ENCODE measurements around the gene UBTD2. TPM values are rescaled to one million over a fixed set of nuclear protein-coding genes. Genes with fewer than 3 reads are reported as not detected.

Gene UBTD2
- total and polyA plus RNA-seq, 2 donors (not counting 1 experiment from before 2014, with no cell fraction given): 1.4 to 9.2 TPM

DNA sequence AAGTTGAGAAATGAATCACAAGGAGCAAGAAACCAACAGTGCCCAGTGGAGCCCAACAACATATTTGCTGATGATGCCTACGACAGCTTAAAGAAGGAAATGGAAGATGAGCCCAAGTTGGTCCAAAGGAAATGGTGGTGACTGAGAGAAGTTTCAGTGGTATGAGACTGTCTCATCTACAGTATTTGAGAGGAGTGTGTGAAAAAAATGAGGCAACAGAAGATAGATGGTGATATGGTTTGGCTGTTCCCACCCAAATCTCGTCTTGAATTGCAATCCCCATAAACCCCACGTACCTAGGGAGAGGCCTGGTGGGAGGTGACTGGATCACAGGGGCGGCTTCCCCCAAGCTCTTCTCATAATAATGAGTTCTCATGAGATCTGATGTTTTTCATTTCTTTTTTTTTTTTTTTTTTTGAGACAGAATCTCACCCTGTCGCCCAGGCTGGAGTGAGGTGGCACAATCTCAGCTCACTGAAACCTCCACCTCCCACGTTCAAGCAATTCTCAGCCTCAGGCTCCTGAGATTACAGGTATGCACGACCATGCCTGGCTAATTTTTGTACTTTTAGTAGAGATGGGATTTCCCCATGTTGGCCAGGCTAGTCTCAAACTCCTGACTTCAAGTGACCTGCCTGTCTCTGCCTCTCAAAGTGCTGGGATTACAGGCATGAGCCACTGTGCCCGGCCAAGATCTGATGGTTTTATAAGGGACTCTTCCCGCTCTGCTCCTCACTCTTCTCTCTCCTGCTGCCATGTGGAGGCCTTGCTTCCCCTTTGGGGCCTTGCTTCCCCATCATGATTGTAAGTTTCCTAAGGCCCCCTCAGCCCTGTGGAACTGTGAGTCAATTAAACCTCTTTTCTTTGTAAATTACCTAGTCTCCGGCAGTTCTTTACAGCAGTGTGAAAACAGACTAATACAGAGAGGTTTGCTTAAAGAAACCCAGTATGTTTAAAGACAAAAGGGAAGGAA is 59.4 kb downstream of the UBTD2 start:
- intact Hi-C loops (cut with micrococcal nuclease): no loop called here
- DNase-seq (no peak), ATAC-seq (ENCODE audit: low read depth) (no peak)
- H3K79me2 ChIP-seq (ENCODE audit: control insufficient read depth, insufficient read depth, low read length): no peaks in the 10 kb centered on the region
- TF ChIP-seq EZH2 (IDR thresholded peaks at IDR 0.05; ENCODE audit: borderline replicate concordance, insufficient read depth, low read depth, low read length, poor library complexity, severe bottlenecking): no peak
- TF ChIP-seq, protein P1, sequence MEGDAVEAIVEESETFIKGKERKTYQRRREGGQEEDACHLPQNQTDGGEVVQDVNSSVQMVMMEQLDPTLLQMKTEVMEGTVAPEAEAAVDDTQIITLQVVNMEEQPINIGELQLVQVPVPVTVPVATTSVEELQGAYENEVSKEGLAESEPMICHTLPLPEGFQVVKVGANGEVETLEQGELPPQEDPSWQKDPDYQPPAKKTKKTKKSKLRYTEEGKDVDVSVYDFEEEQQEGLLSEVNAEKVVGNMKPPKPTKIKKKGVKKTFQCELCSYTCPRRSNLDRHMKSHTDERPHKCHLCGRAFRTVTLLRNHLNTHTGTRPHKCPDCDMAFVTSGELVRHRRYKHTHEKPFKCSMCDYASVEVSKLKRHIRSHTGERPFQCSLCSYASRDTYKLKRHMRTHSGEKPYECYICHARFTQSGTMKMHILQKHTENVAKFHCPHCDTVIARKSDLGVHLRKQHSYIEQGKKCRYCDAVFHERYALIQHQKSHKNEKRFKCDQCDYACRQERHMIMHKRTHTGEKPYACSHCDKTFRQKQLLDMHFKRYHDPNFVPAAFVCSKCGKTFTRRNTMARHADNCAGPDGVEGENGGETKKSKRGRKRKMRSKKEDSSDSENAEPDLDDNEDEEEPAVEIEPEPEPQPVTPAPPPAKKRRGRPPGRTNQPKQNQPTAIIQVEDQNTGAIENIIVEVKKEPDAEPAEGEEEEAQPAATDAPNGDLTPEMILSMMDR (IDR thresholded peaks at IDR 0.05): no peak
- Mint-ChIP-seq H3K27ac (peak overlapping the region; percentile 38), H3K27me3 (no peaks in the 10 kb centered on the region), H3K9me3 (ENCODE audit: insufficient read depth) (peaks cover 4% of the 10 kb centered on the region), H3K4me1 (peaks cover 10% of the 10 kb centered on the region), H3K4me3 (no peak overlapping the region)
- no peak overlapping the region for H3K9ac ChIP-seq (ENCODE audit: low read length)
- CTCF ChIA-PET: interaction anchor here (0.7 kb wide), 1 partner anchor 317 kb away, joined by 5 read pairs; no protein-coding TSS in a partner anchor
- H3K36me3 ChIP-seq (replicated peaks in 1 of 2; ENCODE audit: control extremely low read depth in 1 of 2, control insufficient read depth in 1 of 2, extremely low read depth in 1 of 2, insufficient read depth in 2 of 2, low read length in 1 of 2): peaks cover 1 to 17% of the 10 kb centered on the region in 2 experiments
- H3K27ac ChIP-seq (ENCODE audit: low read length in 2 of 2): no peak overlapping the region
- POLR2A ChIA-PET: interaction anchor here (0.6 kb wide), 1 partner anchor 629 kb away, joined by 8 read pairs; no protein-coding TSS in a partner anchor
- H3K4me1 ChIP-seq (ENCODE audit: control insufficient read depth in 2 of 2, insufficient read depth in 2 of 2, low read length in 2 of 2): peaks cover 3 to 4% of the 10 kb centered on the region in 2 donors
- H3K9me3 ChIP-seq (ENCODE audit: control extremely low read depth in 1 of 3, control insufficient read depth in 2 of 3, insufficient read depth in 1 of 3, low read length in 2 of 3): peaks cover 0 to 4% (median 1%) of the 10 kb centered on the region in 3 donors
- H4K20me1 ChIP-seq (ENCODE audit: control insufficient read depth, insufficient read depth, low read length, poor library complexity, severe bottlenecking): no peaks in the 10 kb centered on the region
- WGBS (ENCODE audit: insufficient coverage): 100% methylated on average over 3 of the region's 10 CpGs
- H3K4me3 ChIP-seq (ENCODE audit: control extremely low read depth in 1 of 5, extremely low read depth in 1 of 5, insufficient read depth in 1 of 5, low read depth in 2 of 5, low read length in 4 of 5): no peak overlapping the region
- no peaks in the 10 kb centered on the region for H3K27me3 ChIP-seq (replicated peaks in 1 of 4; ENCODE audit: control extremely low read depth in 1 of 4, control insufficient read depth in 3 of 4, insufficient read depth in 4 of 4, low read length in 3 of 4)
- no peak overlapping the region for H3K4me2 ChIP-seq (replicated peaks; ENCODE audit: low read depth, low read length, poor library complexity, severe bottlenecking)
- H2AFZ ChIP-seq (ENCODE audit: insufficient read depth, low read depth, low read length, poor library complexity, severe bottlenecking): no peak overlapping the region

DNA sequence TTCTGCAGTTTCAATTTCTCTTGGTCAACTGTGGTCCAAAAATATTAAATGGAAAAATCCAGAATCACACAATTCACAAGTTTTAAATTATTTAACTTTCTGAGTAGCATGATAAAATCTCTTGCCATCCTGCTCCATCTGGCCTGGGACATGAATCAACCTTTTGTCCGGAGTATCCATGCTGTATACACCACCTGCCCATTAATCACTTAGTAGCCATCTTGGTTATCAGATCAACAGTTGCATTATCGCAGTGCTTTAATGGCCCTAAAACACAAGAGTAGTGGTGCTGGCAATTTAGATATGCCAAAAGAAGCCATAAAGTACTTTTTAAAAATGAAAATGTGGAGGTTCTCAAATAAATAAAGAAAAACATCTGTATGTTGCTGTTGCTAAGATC is 64.3 kb downstream of the UBTD2 start:
- Histone ChIP-seq H3K9me3 (ENCODE audit: control extremely low read depth in 1 of 3, control insufficient read depth in 2 of 3, insufficient read depth in 1 of 3, low read length in 2 of 3) (peaks cover 1 to 5% (median 5%) of the 10 kb centered on the region in 3 donors), H3K4me3 (ENCODE audit: control extremely low read depth in 1 of 5, extremely low read depth in 1 of 5, insufficient read depth in 1 of 5, low read depth in 2 of 5, low read length in 4 of 5) (no peak overlapping the region), H4K20me1 (ENCODE audit: control insufficient read depth, insufficient read depth, low read length, poor library complexity, severe bottlenecking) (no peaks in the 10 kb centered on the region), H3K4me1 (ENCODE audit: control insufficient read depth in 2 of 2, insufficient read depth in 2 of 2, low read length in 2 of 2) (peaks cover 3 to 4% of the 10 kb centered on the region in 2 donors), H3K9ac (ENCODE audit: low read length) (no peak overlapping the region), H3K27ac (ENCODE audit: low read length in 2 of 2) (no peak overlapping the region), H3K79me2 (ENCODE audit: control insufficient read depth, insufficient read depth, low read length) (no peaks in the 10 kb centered on the region), H3K36me3 (replicated peaks in 1 of 2; ENCODE audit: control extremely low read depth in 1 of 2, control insufficient read depth in 1 of 2, extremely low read depth in 1 of 2, insufficient read depth in 2 of 2, low read length in 1 of 2) (peaks cover 0 to 14% of the 10 kb centered on the region in 2 experiments), H3K27me3 (replicated peaks in 1 of 4; ENCODE audit: control extremely low read depth in 1 of 4, control insufficient read depth in 3 of 4, insufficient read depth in 4 of 4, low read length in 3 of 4) (no peaks in the 10 kb centered on the region), H2AFZ (ENCODE audit: insufficient read depth, low read depth, low read length, poor library complexity, severe bottlenecking) (no peak overlapping the region), H3K4me2 (replicated peaks; ENCODE audit: low read depth, low read length, poor library complexity, severe bottlenecking) (no peak overlapping the region)
- no peak for DNase-seq
- Mint-ChIP-seq H3K4me3 (no peak overlapping the region), H3K9me3 (ENCODE audit: insufficient read depth) (peaks cover 11% of the 10 kb centered on the region), H3K27ac (no peak overlapping the region), H3K27me3 (no peaks in the 10 kb centered on the region), H3K4me1 (peaks cover 6% of the 10 kb centered on the region)
- ATAC-seq (ENCODE audit: low read depth): no peak
- TF ChIP-seq, protein P1 (IDR thresholded peaks at IDR 0.05): no peak
- no peak for TF ChIP-seq EZH2 (IDR thresholded peaks at IDR 0.05; ENCODE audit: borderline replicate concordance, insufficient read depth, low read depth, low read length, poor library complexity, severe bottlenecking)
- intact Hi-C loops (cut with micrococcal nuclease): no loop called here
- 100% methylated on average over 1 of the region's 2 CpGs for WGBS (ENCODE audit: insufficient coverage)
- ChIA-PET POLR2A (no interaction called here), CTCF (no interaction called here)

Measured in B cell (primary cell).